ENCODE measurements around the gene HOXB3.
A peak's percentile ranks its signal among the peaks of the same experiment; 100 is the strongest.

GRCh38 chr17:48544349-48545021 lies 45.6 kb downstream of the HOXB3 start:
- TF ChIP-seq, protein P1, sequence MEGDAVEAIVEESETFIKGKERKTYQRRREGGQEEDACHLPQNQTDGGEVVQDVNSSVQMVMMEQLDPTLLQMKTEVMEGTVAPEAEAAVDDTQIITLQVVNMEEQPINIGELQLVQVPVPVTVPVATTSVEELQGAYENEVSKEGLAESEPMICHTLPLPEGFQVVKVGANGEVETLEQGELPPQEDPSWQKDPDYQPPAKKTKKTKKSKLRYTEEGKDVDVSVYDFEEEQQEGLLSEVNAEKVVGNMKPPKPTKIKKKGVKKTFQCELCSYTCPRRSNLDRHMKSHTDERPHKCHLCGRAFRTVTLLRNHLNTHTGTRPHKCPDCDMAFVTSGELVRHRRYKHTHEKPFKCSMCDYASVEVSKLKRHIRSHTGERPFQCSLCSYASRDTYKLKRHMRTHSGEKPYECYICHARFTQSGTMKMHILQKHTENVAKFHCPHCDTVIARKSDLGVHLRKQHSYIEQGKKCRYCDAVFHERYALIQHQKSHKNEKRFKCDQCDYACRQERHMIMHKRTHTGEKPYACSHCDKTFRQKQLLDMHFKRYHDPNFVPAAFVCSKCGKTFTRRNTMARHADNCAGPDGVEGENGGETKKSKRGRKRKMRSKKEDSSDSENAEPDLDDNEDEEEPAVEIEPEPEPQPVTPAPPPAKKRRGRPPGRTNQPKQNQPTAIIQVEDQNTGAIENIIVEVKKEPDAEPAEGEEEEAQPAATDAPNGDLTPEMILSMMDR (IDR thresholded peaks at IDR 0.05): no peak
- TF ChIP-seq EP300 (IDR thresholded peaks at IDR 0.05): no peak
- peak in 1 of 2 donors; percentile 25 for TF ChIP-seq POLR2A (IDR thresholded peaks at IDR 0.05)
- peak; percentile 72 for TF ChIP-seq POLR2AphosphoS5 (IDR thresholded peaks at IDR 0.05)
